Measurements from ENCODE around the gene DLX5. TPM values are rescaled to one million over a fixed set of nuclear protein-coding genes. Genes with fewer than 3 reads are reported as not detected.

Gene DLX5
- total RNA-seq, 1 donor from 2014 or later = not detected

- H3K4me3 ChIP-seq = no peak overlapping the region
- peaks cover 6% of the 10 kb centered on the region for H3K27me3 ChIP-seq
- H3K27ac ChIP-seq = no peak overlapping the region
- intact Hi-C loops (cut with DNase I) = loop anchor here (5.0 kb wide), 1 partner anchor 36 kb away; the partner anchor contains the start of gene DLX5
- TF ChIP-seq CTCF (IDR thresholded peaks at IDR 0.05) = no peak
- H3K4me1 ChIP-seq = no peaks in the 10 kb centered on the region
- no peaks in the 10 kb centered on the region for H3K9me3 ChIP-seq
- no peaks in the 10 kb centered on the region for H3K36me3 ChIP-seq
- DNase-seq (ENCODE audit: low spot score in 2 of 2) = no peak
Observed at GRCh38 chr7:96985992-96986391, 38.6 kb downstream of the DLX5 start.

- no peak for TF ChIP-seq CTCF (IDR thresholded peaks at IDR 0.05)
- Histone ChIP-seq H3K27ac (no peak overlapping the region), H3K36me3 (no peaks in the 10 kb centered on the region)
Observed at GRCh38 chr7:96982586-96982985, 42.0 kb downstream of the DLX5 start.

GRCh38 chr7:96979551-96980276, 44.9 kb downstream of the DLX5 start:
- Histone ChIP-seq H3K4me3 (no peak overlapping the region), H3K36me3 (no peaks in the 10 kb centered on the region), H3K9me3 (no peaks in the 10 kb centered on the region), H3K27me3 (no peaks in the 10 kb centered on the region), H3K27ac (no peak overlapping the region), H3K4me1 (no peaks in the 10 kb centered on the region)
- TF ChIP-seq CTCF (IDR thresholded peaks at IDR 0.05) = no peak
- no peak for DNase-seq (ENCODE audit: low spot score in 2 of 2)
- intact Hi-C loops (cut with DNase I) = no loop called here

More at GRCh38 chr7:96982586-96982985, 42.0 kb downstream of the DLX5 start:
- Histone ChIP-seq H3K4me1 (no peaks in the 10 kb centered on the region), H3K9me3 (no peaks in the 10 kb centered on the region), H3K27me3 (no peaks in the 10 kb centered on the region), H3K4me3 (no peak overlapping the region)
- intact Hi-C loops (cut with DNase I) = no loop called here
- no peak for DNase-seq (ENCODE audit: low spot score in 2 of 2)

GRCh38 chr7:96977445-96977844, 47.2 kb downstream of the DLX5 start:
- intact Hi-C loops (cut with DNase I) = no loop called here
- H3K4me1 ChIP-seq = no peaks in the 10 kb centered on the region
- no peak for DNase-seq (ENCODE audit: low spot score in 2 of 2)
- no peaks in the 10 kb centered on the region for H3K9me3 ChIP-seq
- H3K36me3 ChIP-seq = no peaks in the 10 kb centered on the region
- no peak for TF ChIP-seq CTCF (IDR thresholded peaks at IDR 0.05)
- no peak overlapping the region for H3K4me3 ChIP-seq
- no peak overlapping the region for H3K27ac ChIP-seq
- H3K27me3 ChIP-seq = no peaks in the 10 kb centered on the region

GRCh38 chr7:96976106-96976505, 48.5 kb downstream of the DLX5 start:
- TF ChIP-seq CTCF (IDR thresholded peaks at IDR 0.05) = no peak
- H3K9me3 ChIP-seq = no peaks in the 10 kb centered on the region
- H3K27ac ChIP-seq = no peak overlapping the region
- DNase-seq (ENCODE audit: low spot score in 2 of 2) = no peak
- H3K27me3 ChIP-seq = no peaks in the 10 kb centered on the region
- H3K36me3 ChIP-seq = no peaks in the 10 kb centered on the region
- no peak overlapping the region for H3K4me3 ChIP-seq
- intact Hi-C loops (cut with DNase I) = no loop called here
- H3K4me1 ChIP-seq = no peaks in the 10 kb centered on the region

Data from ascending aorta (tissue), 2 donors.